ENCODE measurements around the gene FAM8A1.

The FAM8A1 gene

GRCh38 chr6:17602888-17603287 lies 2.8 kb downstream of the FAM8A1 start:
- no peak for DNase-seq

GRCh38 chr6:17606606-17607005 lies 6.5 kb downstream of the FAM8A1 start:
- DNase-seq = no peak

- DNase-seq = no peak
Measured at GRCh38 chr6:17610835-17611234, 10.7 kb downstream of the FAM8A1 start.

GRCh38 chr6:17612048-17612447 lies 11.9 kb downstream of the FAM8A1 start:
- DNase-seq = no peak

GRCh38 chr6:17615794-17616193 lies 15.7 kb downstream of the FAM8A1 start:
- no peak for DNase-seq

GRCh38 chr6:17621003-17621402 lies 20.9 kb downstream of the FAM8A1 start:
- DNase-seq = no peak

- DNase-seq = no peak
Measured at GRCh38 chr6:17622144-17622543, 22.0 kb downstream of the FAM8A1 start.

- DNase-seq = no peak
Measured at GRCh38 chr6:17624396-17624795, 24.3 kb downstream of the FAM8A1 start.

GRCh38 chr6:17628873-17629272 lies 28.8 kb downstream of the FAM8A1 start:
- no peak for DNase-seq

- DNase-seq = no peak
Measured at GRCh38 chr6:17629824-17630510, 29.9 kb downstream of the FAM8A1 start.

GRCh38 chr6:17630511-17631073 lies 30.5 kb downstream of the FAM8A1 start:
- no peak for DNase-seq

- DNase-seq = no peak
Measured at GRCh38 chr6:17632934-17633333, 32.8 kb downstream of the FAM8A1 start.

GRCh38 chr6:17633465-17634188 lies 33.5 kb downstream of the FAM8A1 start:
- DNase-seq = no peak

GRCh38 chr6:17635568-17635967 lies 35.5 kb downstream of the FAM8A1 start:
- no peak for DNase-seq

- no peak for DNase-seq
Measured at GRCh38 chr6:17638212-17638715, 38.2 kb downstream of the FAM8A1 start.

- peak in 2 of 3 donors; percentile 12 to 26 for DNase-seq
Measured at GRCh38 chr6:17640477-17640917, 40.4 kb downstream of the FAM8A1 start.

GRCh38 chr6:17648745-17649144 lies 48.6 kb downstream of the FAM8A1 start:
- DNase-seq = no peak

- no peak for DNase-seq
Measured at GRCh38 chr6:17650656-17651309, 50.7 kb downstream of the FAM8A1 start.

GRCh38 chr6:17653198-17653882 lies 53.2 kb downstream of the FAM8A1 start:
- DNase-seq = no peak

- no peak for DNase-seq
Measured at GRCh38 chr6:17656092-17656491, 56.0 kb downstream of the FAM8A1 start.

- DNase-seq = no peak
Measured at GRCh38 chr6:17656644-17657043, 56.5 kb downstream of the FAM8A1 start.

All from suppressor macrophage treated with lipopolysaccharide for 1 hour (primary cell).